GM20431 (cell line): ENCODE results near the gene FRZB.

Experiments used
- in situ Hi-C: fragments of 300-500 bp; cut with MseI, MboI; formaldehyde crosslinking; loops from one replicate; pipeline ENCODE4 v1.15.0; 2020; ENCODE audit warnings: low sequenced_read_pairs; ENCODE audit not compliant: unreplicated experiment

FRZB gene

GRCh38 chr2:182852090-182852489 lies 14.3 kb downstream of the FRZB start:
- in situ Hi-C loops, result no loop called here

- in situ Hi-C loops, result no loop called here
Observed at GRCh38 chr2:182845794-182846417, 20.5 kb downstream of the FRZB start.

- in situ Hi-C loops, result no loop called here
Observed at GRCh38 chr2:182836451-182836850, 30.0 kb downstream of the FRZB start.

GRCh38 chr2:182834293-182834692 lies 32.1 kb downstream of the FRZB start:
- in situ Hi-C loops, result no loop called here

GRCh38 chr2:182833084-182833854 lies 33.2 kb downstream of the FRZB start:
- in situ Hi-C loops, result no loop called here

- in situ Hi-C loops, result no loop called here
Observed at GRCh38 chr2:182831921-182832320, 34.5 kb downstream of the FRZB start.

GRCh38 chr2:182831101-182831500 lies 35.3 kb downstream of the FRZB start:
- in situ Hi-C loops, result no loop called here

- in situ Hi-C loops, result no loop called here
Observed at GRCh38 chr2:182827182-182827879, 39.1 kb downstream of the FRZB start.

- in situ Hi-C loops, result no loop called here
Observed at GRCh38 chr2:182826496-182826895, 39.9 kb downstream of the FRZB start.

GRCh38 chr2:182826064-182826463 lies 40.4 kb downstream of the FRZB start:
- in situ Hi-C loops, result no loop called here

GRCh38 chr2:182824767-182825158 lies 41.7 kb downstream of the FRZB start:
- in situ Hi-C loops, result no loop called here

GRCh38 chr2:182824056-182824766 lies 42.2 kb downstream of the FRZB start:
- in situ Hi-C loops, result no loop called here

GRCh38 chr2:182822733-182823132 lies 43.7 kb downstream of the FRZB start:
- in situ Hi-C loops, result no loop called here

GRCh38 chr2:182821182-182821581 lies 45.3 kb downstream of the FRZB start:
- in situ Hi-C loops, result no loop called here

GRCh38 chr2:182819412-182819811 lies 47.0 kb downstream of the FRZB start:
- in situ Hi-C loops, result no loop called here

- in situ Hi-C loops, result no loop called here
Observed at GRCh38 chr2:182818925-182819324, 47.5 kb downstream of the FRZB start.

- in situ Hi-C loops, result no loop called here
Observed at GRCh38 chr2:182818501-182818900, 47.9 kb downstream of the FRZB start.

- in situ Hi-C loops, result no loop called here
Observed at GRCh38 chr2:182817558-182817957, 48.9 kb downstream of the FRZB start.

- in situ Hi-C loops, result no loop called here
Observed at GRCh38 chr2:182816866-182817265, 49.6 kb downstream of the FRZB start.

GRCh38 chr2:182814804-182815203 lies 51.6 kb downstream of the FRZB start:
- in situ Hi-C loops, result no loop called here

GRCh38 chr2:182814380-182814779 lies 52.1 kb downstream of the FRZB start:
- in situ Hi-C loops, result no loop called here
